ENCODE measurements around the gene AGRP.

AGRP gene

GRCh38 chr16:67490335-67491096, 7.2 kb upstream of the AGRP start:
- ChIA-PET POLR2A (interaction anchor here (1.6 kb wide), 1 partner anchor 31 kb away, joined by 4 read pairs; no protein-coding TSS in a partner anchor), CTCF (interaction anchor here (0.6 to 2.4 kb wide), 6 partner anchors 9 to 63 kb away, joined by 3 to 10 read pairs (median 6); partner anchors contain the start of gene ATP6V0D1)
- Histone ChIP-seq H3K9me3 (ENCODE audit: control insufficient read depth, insufficient read depth, low read depth, low read length) (no peaks in the 10 kb centered on the region), H3K27ac (ENCODE audit: extremely low read depth, low read depth, low read length) (no peak overlapping the region), H3K36me3 (ENCODE audit: control insufficient read depth in 2 of 2, insufficient read depth in 1 of 2, low read length in 2 of 2) (peaks cover 0 to under 1% of the 10 kb centered on the region in 2 experiments; a peak in 2 of 3 replicates), H3K4me1 (ENCODE audit: control insufficient read depth, insufficient read depth, low read length) (no peaks in the 10 kb centered on the region), H3K4me3 (ENCODE audit: low read depth, low read length) (no peak overlapping the region)
- TF ChIP-seq ZNF404 (tag by site-specific recombination; IDR thresholded peaks at IDR 0.05) (no peak), ZBTB17 (tag by site-specific recombination; IDR thresholded peaks at IDR 0.05) (no peak), ZNF600 (tag by site-specific recombination; IDR thresholded peaks at IDR 0.05) (no peak), ZNF302 (tag by site-specific recombination; IDR thresholded peaks at IDR 0.05; ENCODE audit: low read depth) (no peak), WT1 (tag by site-specific recombination; IDR thresholded peaks at IDR 0.05) (no peak), ZSCAN30 (tag by site-specific recombination; IDR thresholded peaks at IDR 0.05) (no peak), ZNF785 (tag by site-specific recombination; IDR thresholded peaks at IDR 0.05) (no peak), ZNF623 (tag by site-specific recombination; IDR thresholded peaks at IDR 0.05) (no peak), MZF1 (tag by site-specific recombination; IDR thresholded peaks at IDR 0.05; ENCODE audit: borderline replicate concordance) (no peak), PRDM2 (tag by site-specific recombination; IDR thresholded peaks at IDR 0.05; ENCODE audit: borderline replicate concordance) (no peak), KLF16 (tag by site-specific recombination; IDR thresholded peaks at IDR 0.05) (no peak), ZNF513 (tag by site-specific recombination; IDR thresholded peaks at IDR 0.05) (no peak), PRDM4 (tag by site-specific recombination; IDR thresholded peaks at IDR 0.05) (no peak), ZNF155 (tag by site-specific recombination; IDR thresholded peaks at IDR 0.05) (no peak), ZNF157 (tag by site-specific recombination; IDR thresholded peaks at IDR 0.05) (no peak), ZNF449 (tag by site-specific recombination; IDR thresholded peaks at IDR 0.05) (no peak), ZNF791 (tag by site-specific recombination; IDR thresholded peaks at IDR 0.05) (no peak), ZEB2 (tag by site-specific recombination; IDR thresholded peaks at IDR 0.05) (no peak), KLF10 (tag by site-specific recombination; IDR thresholded peaks at IDR 0.05) (no peak), ZNF248 (tag by site-specific recombination; IDR thresholded peaks at IDR 0.05) (no peak)

All from HEK293 (cell line).